LNCaP clone FGC (cell line): Measurements from ENCODE around the gene KIF5A.

Experiments
- DNase-seq: peaks from one replicate; pipeline ENCODE4 v3.0.0-alpha.2; 2011; ENCODE audit warnings: low read depth
- H3K4me3 ChIP-seq: 2 replicates; pipeline ENCODE4 v1.5.1; 2011; ENCODE audit warnings: mild to moderate bottlenecking, low read depth, low read length, control low read depth
- TF ChIP-seq, protein P1 (sequence below): IDR thresholded peaks from 2 replicates; pipeline ENCODE4 v1.5.1; 2012; ENCODE audit warnings: mild to moderate bottlenecking; ENCODE audit not compliant: control insufficient read depth, insufficient read depth; ENCODE audit errors: extremely low read depth

KIF5A gene

DNA sequence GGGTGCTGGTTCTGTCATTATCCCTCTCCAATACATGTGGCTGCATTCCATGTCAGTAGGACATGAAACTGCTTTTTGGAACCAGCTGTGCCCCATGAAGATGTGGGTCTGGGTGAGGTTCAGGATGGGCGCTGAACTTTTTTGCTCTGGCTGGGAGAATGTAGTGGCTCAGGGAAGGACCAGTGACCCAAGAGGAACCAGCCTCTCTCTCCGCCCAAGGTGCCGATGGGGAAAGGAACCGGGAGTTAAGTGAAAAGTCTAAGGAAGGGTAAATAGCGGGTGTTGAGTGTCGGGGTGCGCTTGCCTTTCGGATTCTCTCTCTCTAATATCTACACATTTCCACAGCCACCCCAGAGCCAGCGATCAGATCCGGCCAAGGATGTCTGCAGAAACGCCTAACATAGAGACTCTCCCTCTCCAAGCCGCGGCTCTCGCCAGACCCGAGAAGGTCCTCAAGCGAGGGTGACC, 69.2 kb downstream of the KIF5A start:
- DNase-seq: no peak
- TF ChIP-seq, protein P1, sequence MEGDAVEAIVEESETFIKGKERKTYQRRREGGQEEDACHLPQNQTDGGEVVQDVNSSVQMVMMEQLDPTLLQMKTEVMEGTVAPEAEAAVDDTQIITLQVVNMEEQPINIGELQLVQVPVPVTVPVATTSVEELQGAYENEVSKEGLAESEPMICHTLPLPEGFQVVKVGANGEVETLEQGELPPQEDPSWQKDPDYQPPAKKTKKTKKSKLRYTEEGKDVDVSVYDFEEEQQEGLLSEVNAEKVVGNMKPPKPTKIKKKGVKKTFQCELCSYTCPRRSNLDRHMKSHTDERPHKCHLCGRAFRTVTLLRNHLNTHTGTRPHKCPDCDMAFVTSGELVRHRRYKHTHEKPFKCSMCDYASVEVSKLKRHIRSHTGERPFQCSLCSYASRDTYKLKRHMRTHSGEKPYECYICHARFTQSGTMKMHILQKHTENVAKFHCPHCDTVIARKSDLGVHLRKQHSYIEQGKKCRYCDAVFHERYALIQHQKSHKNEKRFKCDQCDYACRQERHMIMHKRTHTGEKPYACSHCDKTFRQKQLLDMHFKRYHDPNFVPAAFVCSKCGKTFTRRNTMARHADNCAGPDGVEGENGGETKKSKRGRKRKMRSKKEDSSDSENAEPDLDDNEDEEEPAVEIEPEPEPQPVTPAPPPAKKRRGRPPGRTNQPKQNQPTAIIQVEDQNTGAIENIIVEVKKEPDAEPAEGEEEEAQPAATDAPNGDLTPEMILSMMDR: no peak
- no peak overlapping the region for H3K4me3 ChIP-seq

DNA sequence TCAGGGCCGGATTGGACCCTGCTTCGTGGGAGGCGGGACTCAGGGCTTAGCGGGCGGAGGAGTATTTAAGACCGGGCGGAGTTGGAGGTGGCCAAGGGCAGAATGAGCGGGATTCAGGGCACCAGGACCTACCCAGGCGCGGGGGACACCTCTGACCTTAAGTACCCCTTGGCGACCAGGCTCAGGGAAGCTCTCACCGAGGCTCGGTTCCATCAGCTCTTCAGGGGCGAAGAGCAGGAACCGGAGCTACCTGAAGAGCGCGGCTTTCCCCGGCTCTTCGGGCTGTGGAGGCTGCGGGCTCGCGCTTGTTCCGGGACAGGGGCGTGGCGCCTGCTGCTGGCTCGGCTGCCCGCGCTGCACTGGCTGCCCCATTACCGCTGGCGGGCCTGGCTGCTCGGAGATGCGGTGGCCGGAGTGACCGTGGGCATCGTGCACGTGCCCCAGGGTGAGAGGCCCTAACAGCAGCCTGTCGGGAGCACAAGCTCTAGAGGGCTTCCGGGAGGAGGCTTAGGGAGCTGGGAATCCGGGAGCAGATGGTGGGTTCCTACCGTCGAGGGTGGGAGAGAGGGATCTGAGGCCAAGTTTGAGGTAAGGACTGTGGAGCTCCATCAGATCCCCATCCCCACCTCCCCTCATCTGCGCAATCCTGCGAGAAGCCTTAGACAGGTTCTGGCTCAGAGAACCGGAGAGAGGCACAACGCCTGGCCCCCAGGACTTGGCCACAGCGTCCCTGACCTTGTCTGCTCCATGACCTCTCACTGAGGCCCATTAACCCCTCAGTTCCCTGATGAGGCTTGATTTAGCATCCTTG, 69.8 kb downstream of the KIF5A start:
- no peak overlapping the region for H3K4me3 ChIP-seq
- TF ChIP-seq, protein P1: no peak
- no peak for DNase-seq

DNA sequence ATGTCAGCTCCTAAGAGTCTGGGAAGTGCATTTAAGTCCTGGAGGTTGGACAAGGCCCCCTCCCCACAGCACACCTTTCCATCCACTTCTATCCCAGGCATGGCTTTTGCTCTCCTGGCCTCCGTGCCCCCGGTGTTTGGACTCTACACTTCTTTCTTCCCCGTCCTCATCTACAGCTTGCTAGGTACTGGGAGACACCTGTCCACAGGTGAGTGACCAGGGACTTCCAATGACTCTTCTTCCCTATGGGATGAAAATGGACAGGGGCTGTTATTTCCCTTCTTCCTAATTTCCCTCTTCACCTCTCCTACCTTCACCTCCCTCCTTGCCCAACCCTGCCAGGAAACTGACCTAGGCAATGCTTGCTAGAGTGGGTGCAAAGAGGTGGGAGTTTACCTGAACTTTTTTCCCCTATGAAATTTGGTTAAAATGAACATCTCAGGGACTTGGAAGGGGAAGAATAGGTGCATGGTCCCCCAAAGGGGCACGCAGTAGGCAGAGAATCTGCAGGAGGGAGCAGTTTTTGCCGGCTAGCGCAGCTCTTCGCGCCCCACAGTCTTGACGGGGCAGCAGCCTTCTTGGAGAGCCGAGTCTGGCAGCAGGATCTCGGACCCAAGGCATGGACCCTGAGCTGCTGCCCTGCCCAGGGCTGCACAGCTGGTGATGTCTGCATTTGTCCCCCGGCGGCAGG, 70.5 kb downstream of the KIF5A start:
- DNase-seq: no peak
- no peak overlapping the region for H3K4me3 ChIP-seq
- TF ChIP-seq, protein P1: no peak

DNA sequence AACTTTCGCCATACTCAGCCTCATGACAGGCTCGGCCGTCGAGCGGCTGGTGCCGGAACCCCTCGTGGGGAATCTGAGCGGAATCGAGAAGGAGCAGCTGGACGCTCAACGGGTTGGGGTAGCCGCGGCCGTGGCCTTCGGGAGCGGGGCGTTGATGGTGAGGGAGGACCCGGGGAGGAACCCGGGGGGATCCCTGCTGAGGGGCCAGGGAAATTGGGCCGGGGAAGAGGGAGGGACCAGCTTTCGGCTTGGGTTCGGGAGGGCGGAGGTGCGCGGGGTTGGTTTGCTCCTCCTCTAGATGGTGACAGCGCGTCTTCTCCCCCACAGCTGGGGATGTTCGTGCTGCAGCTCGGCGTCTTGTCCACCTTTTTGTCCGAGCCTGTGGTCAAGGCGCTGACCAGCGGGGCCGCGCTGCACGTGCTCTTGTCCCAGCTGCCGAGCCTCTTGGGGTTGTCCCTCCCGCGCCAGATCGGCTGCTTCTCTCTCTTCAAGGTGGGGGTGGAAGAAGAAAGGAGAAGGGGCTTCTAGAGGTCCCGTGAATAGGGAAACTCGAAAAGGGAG, 71.2 kb downstream of the KIF5A start:
- TF ChIP-seq, protein P1: no peak
- H3K4me3 ChIP-seq: no peak overlapping the region
- DNase-seq: no peak

DNA sequence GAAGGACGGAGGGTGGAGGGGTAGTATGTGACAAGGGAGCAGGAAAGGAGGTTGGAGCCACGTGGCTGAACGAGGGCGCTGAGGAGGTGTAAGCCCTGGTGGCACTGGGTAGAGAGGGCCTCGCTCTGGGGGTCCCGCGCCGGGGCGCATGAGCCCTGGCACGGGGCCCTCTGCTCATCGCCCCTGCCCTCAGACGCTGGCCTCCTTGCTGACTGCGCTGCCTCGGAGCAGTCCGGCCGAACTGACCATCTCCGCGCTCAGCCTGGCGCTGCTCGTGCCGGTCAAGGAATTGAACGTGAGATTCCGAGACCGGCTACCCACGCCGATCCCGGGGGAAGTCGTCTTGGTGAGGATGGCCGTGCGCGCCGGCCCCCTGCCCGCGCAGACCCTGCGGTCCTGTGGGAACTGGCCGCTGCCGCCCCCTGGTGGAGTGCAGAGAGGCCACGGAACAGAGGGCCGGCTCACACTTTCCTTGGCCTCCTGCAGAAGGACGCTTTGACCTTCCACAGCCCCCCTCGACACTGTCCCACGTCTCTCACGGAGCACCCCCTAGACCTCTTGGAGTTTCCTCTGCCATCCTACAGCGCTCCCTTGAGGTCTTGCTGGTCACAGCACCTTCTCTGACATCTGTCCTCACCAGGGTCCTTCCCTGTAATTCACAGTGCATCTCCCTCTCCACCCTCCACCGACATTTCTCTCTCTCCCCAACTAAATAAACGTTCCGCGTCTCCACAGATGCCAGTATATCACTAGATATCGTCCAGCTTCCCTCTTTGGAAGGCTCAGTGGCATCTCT, 71.9 kb downstream of the KIF5A start:
- DNase-seq: no peak
- peak overlapping the region; percentile 27 for H3K4me3 ChIP-seq
- TF ChIP-seq, protein P1: peak; percentile 93
